MCF 10A (cell line): ENCODE data around the gene CGB2. TPM values are rescaled to one million over a fixed set of nuclear protein-coding genes. Genes with fewer than 3 reads are reported as not detected.
"Not testable (repeated sequence)": the region's sequence is repeated elsewhere in the genome, so short reads cannot be mapped to it uniquely, and the experiment has no call there.

ENCODE experiments used
- BruUV-seq: library from RNA; stranded (reverse); fragments of 400-500 nt; replicated peaks from 2 replicates; lab custom pipeline; 2021; lab: Mats Ljungman, UMichigan
- CTCF ChIA-PET: fragments of 300-600 bp; sonication (Branson Sonifier 250); formaldehyde crosslinking; extraction: SDS; loops from one replicate; lab custom pipeline; 2021; ENCODE audit warnings: antibody characterized with exemption, inconsistent platforms; lab: Yijun Ruan, JAX
- POLR2A ChIA-PET: fragments of 300-600, 350-650 bp; sonication (Branson Sonifier 250); formaldehyde crosslinking; extraction: SDS; loops from one replicate; lab custom pipeline; 2020; ENCODE audit warnings: antibody characterized with exemption, inconsistent platforms; lab: Yijun Ruan, JAX
- DNase-seq: peaks from one replicate; pipeline ENCODE4 v3.0.0-alpha.2; 2018; ENCODE audit not compliant: unreplicated experiment
- H3K27ac Mint-ChIP-seq: one replicate; pipeline ENCODE4 v1.8.0; 2022; ENCODE audit warnings: mild to moderate bottlenecking, low read depth, mixed read lengths; ENCODE audit not compliant: unreplicated experiment
- H3K27me3 Mint-ChIP-seq: one replicate; pipeline ENCODE4 v1.8.0; 2022; ENCODE audit warnings: mixed read lengths; ENCODE audit not compliant: insufficient read depth, unreplicated experiment
- H3K36me3 Mint-ChIP-seq: one replicate; pipeline ENCODE4 v1.8.0; 2022; ENCODE audit warnings: mild to moderate bottlenecking, moderate library complexity, mixed read lengths; ENCODE audit not compliant: insufficient read depth, unreplicated experiment
- H3K4me1 Mint-ChIP-seq: one replicate; pipeline ENCODE4 v1.8.0; 2022; ENCODE audit warnings: mixed read lengths; ENCODE audit not compliant: insufficient read depth, unreplicated experiment
- H3K4me3 Mint-ChIP-seq: one replicate; pipeline ENCODE4 v1.8.0; 2022; ENCODE audit warnings: mild to moderate bottlenecking, moderate library complexity, mixed read lengths; ENCODE audit not compliant: unreplicated experiment
- H3K9me3 Mint-ChIP-seq: one replicate; pipeline ENCODE4 v1.8.0; 2022; ENCODE audit warnings: mixed read lengths; ENCODE audit not compliant: unreplicated experiment
- CTCF ChIP-seq: fragments of 200-600 bp; IDR thresholded peaks from one replicate; pipeline ENCODE4 v1.8.0; 2022; ENCODE audit warnings: antibody characterized with exemption, mild to moderate bottlenecking; ENCODE audit not compliant: unreplicated experiment
- intact Hi-C: fragments of 100-400 bp; cut with micrococcal nuclease; formaldehyde crosslinking; loops from 2 replicates; pipeline ENCODE4 v1.14.1; 2022
- total RNA-seq: library from RNA; stranded (reverse); gene quantifications from 2 replicates; pipeline ENCODE4 v1.2.3, GENCODE V29; 2022

CGB2 gene
- total RNA-seq, 1 experiment from 2014 or later: not detected

GRCh38 chr19:49056101-49056901, 24.6 kb downstream of the CGB2 start:
- ChIA-PET POLR2A (interaction anchor here (0.6 to 2.6 kb wide), 7 partner anchors 13 to 430 kb away, joined by 3 to 22 read pairs (median 3); partner anchors contain the start of genes GYS1 and RUVBL2), CTCF (interaction anchor here (0.6 to 1.4 kb wide), 6 partner anchors 9 to 1708 kb away, joined by 3 to 6 read pairs (median 3); no protein-coding TSS in a partner anchor)
- intact Hi-C loops: no loop called here
- H3K36me3 Mint-ChIP-seq: no peaks in the 10 kb centered on the region
- TF ChIP-seq CTCF: peak; percentile 15
- H3K4me3 Mint-ChIP-seq: peak overlapping the region; percentile 64
- no TSS peak for BruUV-seq
- no peaks in the 10 kb centered on the region for H3K9me3 Mint-ChIP-seq
- no peak overlapping the region for H3K27ac Mint-ChIP-seq
- peaks cover 17% of the 10 kb centered on the region for H3K4me1 Mint-ChIP-seq
- H3K27me3 Mint-ChIP-seq: no peaks in the 10 kb centered on the region
- peak; percentile 55 for DNase-seq

DNA sequence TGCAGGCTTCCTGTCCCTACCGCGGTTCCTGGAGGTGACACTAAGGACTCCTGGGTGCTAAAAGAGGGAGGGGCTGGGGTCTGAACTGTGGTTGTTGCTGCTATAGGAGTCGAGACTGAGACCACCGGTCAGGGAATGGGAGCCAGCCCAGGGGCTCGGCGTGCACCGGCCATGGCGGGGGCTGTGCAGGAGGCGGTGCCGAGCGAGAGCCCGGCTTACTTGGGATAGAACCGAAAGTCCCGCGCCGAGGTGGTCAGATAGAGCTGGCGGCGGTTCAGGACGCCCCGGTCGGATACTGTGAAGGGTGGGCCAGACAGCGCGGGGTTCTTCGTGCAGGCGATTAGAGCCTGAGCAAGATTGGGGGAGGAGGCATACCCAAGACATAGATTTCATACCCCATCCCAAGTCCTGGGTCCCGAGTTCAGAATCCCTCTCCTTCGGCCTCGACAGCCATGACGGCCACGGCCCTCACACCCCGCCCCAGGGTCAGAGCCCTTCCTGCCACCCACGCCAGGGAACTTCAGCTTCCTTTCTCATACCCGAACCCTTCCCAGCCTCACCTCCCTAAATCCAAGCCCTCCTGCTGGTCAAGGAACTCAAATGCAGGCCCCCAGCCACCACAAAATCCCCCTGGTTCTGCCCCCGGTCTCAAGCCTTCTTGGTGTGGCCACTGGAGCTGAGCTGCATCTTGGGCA, 25.4 kb downstream of the CGB2 start:
- CTCF ChIA-PET: interaction anchor here (0.6 to 1.4 kb wide), 6 partner anchors 8 to 1708 kb away, joined by 3 to 6 read pairs (median 4); no protein-coding TSS in a partner anchor
- H3K27ac Mint-ChIP-seq, intact Hi-C loops, H3K36me3 Mint-ChIP-seq, H3K9me3 Mint-ChIP-seq, BruUV-seq, H3K27me3 Mint-ChIP-seq, DNase-seq: not testable (repeated sequence)
- Mint-ChIP-seq H3K4me3 (peak overlapping the region; percentile 64), H3K4me1 (peaks cover 17% of the 10 kb centered on the region)
- POLR2A ChIA-PET: interaction anchor here (0.6 to 2.6 kb wide), 6 partner anchors 13 to 157 kb away, joined by 3 to 22 read pairs (median 4); partner anchors contain the start of genes GYS1, NUCB1 and RUVBL2

GRCh38 chr19:49057636-49058234, 26.0 kb downstream of the CGB2 start, which contains the start of gene CGB7:
CGB7 (minus strand) TSS chr19:49057749; CDS start chr19:49055375, 2,374 bp downstream.
- Mint-ChIP-seq H3K9me3 (no peaks in the 10 kb centered on the region), H3K4me3 (peak within 1 kb of the TSS; percentile 64), H3K36me3 (no peaks in the 10 kb centered on the region), H3K27me3 (no peaks in the 10 kb centered on the region), H3K27ac (no peak within 1 kb of the TSS), H3K4me1 (peaks cover 17% of the 10 kb centered on the region)
- ChIA-PET POLR2A (interaction anchor here (0.6 to 2.6 kb wide), 5 partner anchors 38 to 158 kb away, joined by 3 to 22 read pairs (median 6); partner anchors contain the start of genes GYS1, NUCB1 and RUVBL2), CTCF (interaction anchor here (0.6 to 1.0 kb wide), 2 partner anchors 28 to 38 kb away, joined by 3 to 4 read pairs; no protein-coding TSS in a partner anchor)
- intact Hi-C loops: no loop called here
- no peak for TF ChIP-seq CTCF
- BruUV-seq: no TSS peak
- peak; percentile 76 for DNase-seq

GRCh38 chr19:49058562-49058961, 26.9 kb downstream of the CGB2 start:
- ChIA-PET POLR2A (interaction anchor here (0.6 kb wide), 1 partner anchor 438 kb away, joined by 3 read pairs; no protein-coding TSS in a partner anchor), CTCF (interaction anchor here (0.6 to 1.2 kb wide), 2 partner anchors 16 to 92 kb away, joined by 4 to 5 read pairs; no protein-coding TSS in a partner anchor)
- H3K27ac Mint-ChIP-seq: no peak overlapping the region
- no peak overlapping the region for H3K4me3 Mint-ChIP-seq
- H3K9me3 Mint-ChIP-seq: no peaks in the 10 kb centered on the region
- no TSS peak for BruUV-seq
- no peaks in the 10 kb centered on the region for H3K27me3 Mint-ChIP-seq
- peaks cover 2% of the 10 kb centered on the region for H3K36me3 Mint-ChIP-seq
- TF ChIP-seq CTCF: no peak
- peak; percentile 26 for DNase-seq
- H3K4me1 Mint-ChIP-seq: peaks cover 17% of the 10 kb centered on the region
- intact Hi-C loops: no loop called here
